Omental fat pad (tissue), 4 donors: ENCODE measurements around the gene STH. TPM values are rescaled to one million over a fixed set of nuclear protein-coding genes. Genes with fewer than 3 reads are reported as not detected.

Source experiments
- ATAC-seq: fragments of 150-250 bp; one replicate; pipeline ENCODE4 v1.9.1; 2016; ENCODE audit warnings: mild to moderate bottlenecking, moderate library complexity; ENCODE audit not compliant: low FRiP score
- DNase-seq: peaks from one replicate; pipeline ENCODE4 v3.0.0-alpha.2; 2019; ENCODE audit warnings: low spot score
- total RNA-seq, 4 donors: library from RNA; depleted of rRNA; stranded (reverse); fragments of >200 nt; gene quantifications; one replicate each; pipeline ENCODE4 v1.1.0, GENCODE V29; 2016
- TF ChIP-seq, protein P1 (sequence below), 3 donors: fragments of 450-650 bp; IDR thresholded peaks; one replicate each; pipeline ENCODE4 v1.5.1; 2016 to 2017; ENCODE audit warnings: antibody characterized with exemption in 3 of 3, mild to moderate bottlenecking in 3 of 3, moderate library complexity in 2 of 3

The STH gene
- total RNA-seq, 4 donors from 2014 or later: not detected

DNA sequence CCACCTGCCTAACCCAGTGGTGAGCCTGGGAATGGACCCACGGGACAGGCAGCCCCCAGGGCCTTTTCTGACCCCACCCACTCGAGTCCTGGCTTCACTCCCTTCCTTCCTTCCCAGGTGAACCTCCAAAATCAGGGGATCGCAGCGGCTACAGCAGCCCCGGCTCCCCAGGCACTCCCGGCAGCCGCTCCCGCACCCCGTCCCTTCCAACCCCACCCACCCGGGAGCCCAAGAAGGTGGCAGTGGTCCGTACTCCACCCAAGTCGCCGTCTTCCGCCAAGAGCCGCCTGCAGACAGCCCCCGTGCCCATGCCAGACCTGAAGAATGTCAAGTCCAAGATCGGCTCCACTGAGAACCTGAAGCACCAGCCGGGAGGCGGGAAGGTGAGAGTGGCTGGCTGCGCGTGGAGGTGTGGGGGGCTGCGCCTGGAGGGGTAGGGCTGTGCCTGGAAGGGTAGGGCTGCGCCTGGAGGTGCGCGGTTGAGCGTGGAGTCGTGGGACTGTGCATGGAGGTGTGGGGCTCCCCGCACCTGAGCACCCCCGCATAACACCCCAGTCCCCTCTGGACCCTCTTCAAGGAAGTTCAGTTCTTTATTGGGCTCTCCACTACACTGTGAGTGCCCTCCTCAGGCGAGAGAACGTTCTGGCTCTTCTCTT lies 2.6 kb upstream of the STH start:
- ATAC-seq (no peak), DNase-seq (no peak)
- TF ChIP-seq, protein P1, sequence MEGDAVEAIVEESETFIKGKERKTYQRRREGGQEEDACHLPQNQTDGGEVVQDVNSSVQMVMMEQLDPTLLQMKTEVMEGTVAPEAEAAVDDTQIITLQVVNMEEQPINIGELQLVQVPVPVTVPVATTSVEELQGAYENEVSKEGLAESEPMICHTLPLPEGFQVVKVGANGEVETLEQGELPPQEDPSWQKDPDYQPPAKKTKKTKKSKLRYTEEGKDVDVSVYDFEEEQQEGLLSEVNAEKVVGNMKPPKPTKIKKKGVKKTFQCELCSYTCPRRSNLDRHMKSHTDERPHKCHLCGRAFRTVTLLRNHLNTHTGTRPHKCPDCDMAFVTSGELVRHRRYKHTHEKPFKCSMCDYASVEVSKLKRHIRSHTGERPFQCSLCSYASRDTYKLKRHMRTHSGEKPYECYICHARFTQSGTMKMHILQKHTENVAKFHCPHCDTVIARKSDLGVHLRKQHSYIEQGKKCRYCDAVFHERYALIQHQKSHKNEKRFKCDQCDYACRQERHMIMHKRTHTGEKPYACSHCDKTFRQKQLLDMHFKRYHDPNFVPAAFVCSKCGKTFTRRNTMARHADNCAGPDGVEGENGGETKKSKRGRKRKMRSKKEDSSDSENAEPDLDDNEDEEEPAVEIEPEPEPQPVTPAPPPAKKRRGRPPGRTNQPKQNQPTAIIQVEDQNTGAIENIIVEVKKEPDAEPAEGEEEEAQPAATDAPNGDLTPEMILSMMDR (IDR thresholded peaks at IDR 0.05): no peak

DNA sequence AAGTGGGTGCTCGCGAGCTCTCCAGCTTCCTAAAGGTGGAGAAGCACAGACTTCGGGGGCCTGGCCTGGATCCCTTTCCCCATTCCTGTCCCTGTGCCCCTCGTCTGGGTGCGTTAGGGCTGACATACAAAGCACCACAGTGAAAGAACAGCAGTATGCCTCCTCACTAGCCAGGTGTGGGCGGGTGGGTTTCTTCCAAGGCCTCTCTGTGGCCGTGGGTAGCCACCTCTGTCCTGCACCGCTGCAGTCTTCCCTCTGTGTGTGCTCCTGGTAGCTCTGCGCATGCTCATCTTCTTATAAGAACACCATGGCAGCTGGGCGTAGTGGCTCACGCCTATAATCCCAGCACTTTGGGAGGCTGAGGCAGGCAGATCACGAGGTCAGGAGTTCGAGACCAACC lies 1.9 kb upstream of the STH start:
- DNase-seq (no peak), ATAC-seq (no peak)
- TF ChIP-seq, protein P1 (IDR thresholded peaks at IDR 0.05): no peak

DNA sequence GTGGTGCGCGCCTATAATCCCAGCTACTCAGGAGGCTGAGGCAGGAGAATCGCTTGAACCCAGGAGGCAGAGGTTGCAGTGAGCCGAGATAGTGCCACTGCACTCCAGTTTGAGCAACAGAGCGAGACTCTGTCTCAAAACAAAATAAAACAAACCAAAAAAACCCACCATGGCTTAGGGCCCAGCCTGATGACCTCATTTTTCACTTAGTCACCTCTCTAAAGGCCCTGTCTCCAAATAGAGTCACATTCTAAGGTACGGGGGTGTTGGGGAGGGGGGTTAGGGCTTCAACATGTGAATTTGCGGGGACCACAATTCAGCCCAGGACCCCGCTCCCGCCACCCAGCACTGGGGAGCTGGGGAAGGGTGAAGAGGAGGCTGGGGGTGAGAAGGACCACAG lies 1.4 kb upstream of the STH start:
- no peak for ATAC-seq
- TF ChIP-seq, protein P1 (IDR thresholded peaks at IDR 0.05): no peak
- DNase-seq: no peak

DNA sequence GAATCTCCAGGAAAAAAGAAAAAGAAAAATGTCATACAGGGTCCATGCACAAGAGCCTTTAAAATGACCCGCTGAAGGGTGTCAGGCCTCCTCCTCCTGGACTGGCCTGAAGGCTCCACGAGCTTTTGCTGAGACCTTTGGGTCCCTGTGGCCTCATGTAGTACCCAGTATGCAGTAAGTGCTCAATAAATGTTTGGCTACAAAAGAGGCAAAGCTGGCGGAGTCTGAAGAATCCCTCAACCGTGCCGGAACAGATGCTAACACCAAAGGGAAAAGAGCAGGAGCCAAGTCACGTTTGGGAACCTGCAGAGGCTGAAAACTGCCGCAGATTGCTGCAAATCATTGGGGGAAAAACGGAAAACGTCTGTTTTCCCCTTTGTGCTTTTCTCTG lies 845 bp downstream of the STH start:
- no peak for ATAC-seq
- TF ChIP-seq, protein P1 (IDR thresholded peaks at IDR 0.05): no peak
- no peak for DNase-seq

DNA sequence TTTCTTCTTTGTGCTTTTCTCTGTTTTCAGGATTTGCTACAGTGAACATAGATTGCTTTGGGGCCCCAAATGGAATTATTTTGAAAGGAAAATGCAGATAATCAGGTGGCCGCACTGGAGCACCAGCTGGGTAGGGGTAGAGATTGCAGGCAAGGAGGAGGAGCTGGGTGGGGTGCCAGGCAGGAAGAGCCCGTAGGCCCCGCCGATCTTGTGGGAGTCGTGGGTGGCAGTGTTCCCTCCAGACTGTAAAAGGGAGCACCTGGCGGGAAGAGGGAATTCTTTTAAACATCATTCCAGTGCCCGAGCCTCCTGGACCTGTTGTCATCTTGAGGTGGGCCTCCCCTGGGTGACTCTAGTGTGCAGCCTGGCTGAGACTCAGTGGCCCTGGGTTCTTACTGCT lies 1.2 kb downstream of the STH start:
- DNase-seq (no peak), ATAC-seq (no peak)
- TF ChIP-seq, protein P1 (IDR thresholded peaks at IDR 0.05): no peak

DNA sequence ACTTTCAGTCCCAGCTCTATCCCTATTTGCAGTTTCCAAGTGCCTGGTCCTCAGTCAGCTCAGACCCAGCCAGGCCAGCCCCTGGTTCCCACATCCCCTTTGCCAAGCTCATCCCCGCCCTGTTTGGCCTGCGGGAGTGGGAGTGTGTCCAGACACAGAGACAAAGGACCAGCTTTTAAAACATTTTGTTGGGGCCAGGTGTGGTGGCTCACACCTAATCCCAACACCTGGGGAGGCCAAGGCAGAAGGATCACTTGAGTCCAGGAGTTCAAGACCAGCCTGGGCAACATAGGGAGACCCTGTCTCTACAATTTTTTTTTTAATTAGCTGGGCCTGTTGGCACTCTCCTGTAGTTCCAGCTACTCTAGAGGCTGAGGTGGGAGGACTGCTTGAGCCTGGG lies 1.7 kb downstream of the STH start:
- TF ChIP-seq, protein P1 (IDR thresholded peaks at IDR 0.05): no peak
- no peak for DNase-seq
- no peak for ATAC-seq
